ENCODE measurements around the gene PPFIA4. TPM values are rescaled to one million over a fixed set of nuclear protein-coding genes. Genes with fewer than 3 reads are reported as not detected.

The PPFIA4 gene
- total RNA-seq, 1 experiment from 2014 or later: 2.4 TPM

DNA sequence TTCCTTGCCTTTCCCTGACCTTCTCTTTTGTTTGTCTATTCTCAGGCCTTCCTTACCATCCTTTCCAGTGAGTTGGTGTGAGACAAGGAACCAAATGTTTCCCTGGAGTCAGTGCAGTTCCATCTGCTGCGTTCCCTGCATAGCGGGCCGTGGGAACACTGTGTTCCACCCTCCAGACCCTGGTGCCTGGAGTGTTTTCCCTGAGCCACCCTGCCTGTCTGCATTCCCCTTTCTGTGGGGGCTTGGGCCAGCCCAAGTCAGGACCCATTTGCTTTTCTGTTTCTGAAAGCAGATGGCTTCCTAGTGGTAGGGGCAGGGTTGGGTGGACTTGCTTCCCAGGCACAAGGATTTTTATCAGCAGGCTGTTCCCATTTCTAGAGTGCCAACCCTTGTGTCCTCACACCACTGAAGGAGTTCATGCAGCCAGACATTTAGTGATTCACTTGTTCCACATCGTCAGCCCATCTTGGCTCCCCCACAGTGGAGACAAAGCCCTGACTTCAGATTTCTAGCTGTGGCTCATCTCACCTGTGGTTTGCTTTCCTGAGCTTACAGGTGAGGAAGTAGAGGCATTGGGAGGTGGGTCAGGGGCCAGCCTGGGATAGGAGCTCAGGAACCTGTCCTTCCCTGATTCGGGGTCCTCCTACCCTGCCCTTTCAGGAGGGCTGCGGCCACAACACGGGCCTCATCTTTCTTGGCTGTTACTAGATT, 73.7 kb downstream of the PPFIA4 start:
- no peak for DNase-seq (ENCODE audit: low read depth)

DNA sequence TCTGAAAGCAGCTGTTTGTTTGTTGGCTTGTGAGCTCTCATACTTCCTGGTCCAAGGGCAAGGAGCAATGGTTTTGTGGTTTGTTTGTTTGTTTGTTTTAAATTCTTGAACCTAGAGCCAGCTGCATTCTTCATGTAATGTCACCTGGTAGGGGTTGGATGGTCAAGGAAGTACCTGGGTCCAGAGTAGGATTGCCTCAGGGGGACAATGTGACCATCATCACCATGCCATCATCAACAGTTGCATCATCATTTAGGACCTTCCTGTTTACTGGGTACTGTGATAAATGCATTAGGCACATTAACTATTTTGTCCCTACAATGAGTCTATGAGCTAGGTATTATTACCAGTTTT, 74.2 kb downstream of the PPFIA4 start:
- no peak for DNase-seq (ENCODE audit: low read depth)

DNA sequence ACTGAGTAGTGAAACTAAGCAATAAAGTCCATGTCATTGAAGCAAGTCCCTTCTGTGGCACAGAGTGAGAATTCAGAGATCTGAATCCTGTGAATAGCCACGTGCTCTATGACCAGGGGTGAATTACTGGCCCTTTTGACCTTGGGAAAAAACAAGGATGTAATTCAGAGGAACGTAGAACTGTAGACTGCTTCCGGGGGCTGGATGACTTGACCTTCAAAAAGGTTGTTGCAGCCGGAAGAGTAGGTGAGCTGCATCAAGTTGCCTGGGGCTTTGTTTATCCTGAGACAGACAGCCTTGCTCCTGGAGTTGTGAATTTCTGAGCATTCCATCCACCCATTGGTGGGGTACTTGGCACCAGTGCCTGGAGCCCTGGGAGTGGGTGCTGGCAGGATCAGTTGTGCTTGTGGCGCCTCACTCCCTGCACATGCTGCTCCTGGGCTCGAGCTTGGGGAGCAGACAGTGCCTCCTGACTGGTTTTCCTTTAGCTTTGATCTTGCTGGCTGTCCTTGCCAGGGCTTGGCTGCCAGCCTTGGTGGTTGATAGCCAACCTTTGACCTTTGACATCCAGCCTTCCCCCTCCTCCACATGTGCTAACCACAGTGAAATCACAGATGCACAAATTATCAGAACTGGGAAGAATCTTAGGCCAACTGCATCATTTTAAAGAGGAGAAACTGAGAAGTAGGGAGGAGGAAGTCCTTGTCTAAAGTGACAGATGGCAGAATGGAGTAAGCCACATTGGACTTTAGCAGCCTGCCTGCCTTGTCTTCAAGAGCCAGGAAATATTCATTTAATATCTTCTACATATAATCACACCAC, 75.7 kb downstream of the PPFIA4 start:
- DNase-seq (ENCODE audit: low read depth): no peak

DNA sequence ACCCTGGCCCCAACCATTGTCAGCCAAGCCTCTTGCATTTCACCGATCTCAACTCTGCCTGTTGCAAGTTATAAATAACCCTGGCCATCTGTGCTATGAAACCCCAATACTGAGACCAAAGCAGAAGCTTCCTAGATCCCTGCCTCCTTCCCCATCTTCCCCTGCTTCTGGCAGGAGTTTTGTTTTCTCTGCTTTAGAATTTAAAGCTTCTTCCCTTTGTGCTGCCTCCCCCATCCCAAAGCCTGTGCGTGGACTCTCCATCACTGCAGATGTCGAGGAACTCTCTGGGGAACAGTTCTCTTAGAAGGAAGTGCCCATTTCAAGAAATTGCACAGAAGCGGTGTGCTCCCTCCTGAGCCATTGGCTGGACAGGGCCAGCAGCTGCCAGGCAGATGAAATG, 76.9 kb downstream of the PPFIA4 start:
- no peak for DNase-seq (ENCODE audit: low read depth)

DNA sequence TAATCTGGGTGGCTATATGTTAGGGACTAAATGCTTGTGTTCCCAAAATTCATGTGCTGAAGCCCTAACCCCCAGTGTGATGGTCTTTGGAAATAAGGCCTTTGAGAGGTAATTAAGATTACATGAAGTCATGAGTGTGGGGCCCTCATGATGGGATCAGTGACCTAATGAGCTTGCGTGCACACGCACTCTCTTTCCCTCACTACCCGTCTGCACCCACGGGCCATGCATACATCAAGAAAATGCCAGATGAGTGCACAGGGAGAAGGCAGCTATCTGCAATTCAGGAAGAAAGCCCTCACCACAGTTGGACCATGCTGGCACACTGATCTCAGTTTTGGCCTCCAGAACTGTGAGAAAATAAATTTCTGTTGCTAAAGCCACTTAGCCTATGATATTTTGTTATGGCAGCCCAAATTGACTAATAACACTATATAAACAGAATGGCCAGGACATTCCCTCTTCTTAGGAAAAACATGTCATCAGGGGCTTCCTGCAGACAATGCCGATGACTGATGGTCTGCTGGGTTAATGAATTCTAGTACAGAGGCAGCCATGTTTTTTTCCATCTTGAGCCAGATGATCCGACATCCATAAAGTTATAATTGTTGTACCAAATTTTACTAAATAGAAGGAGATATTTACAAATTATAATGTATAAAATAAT, 77.7 kb downstream of the PPFIA4 start:
- no peak for DNase-seq (ENCODE audit: low read depth)

DNA sequence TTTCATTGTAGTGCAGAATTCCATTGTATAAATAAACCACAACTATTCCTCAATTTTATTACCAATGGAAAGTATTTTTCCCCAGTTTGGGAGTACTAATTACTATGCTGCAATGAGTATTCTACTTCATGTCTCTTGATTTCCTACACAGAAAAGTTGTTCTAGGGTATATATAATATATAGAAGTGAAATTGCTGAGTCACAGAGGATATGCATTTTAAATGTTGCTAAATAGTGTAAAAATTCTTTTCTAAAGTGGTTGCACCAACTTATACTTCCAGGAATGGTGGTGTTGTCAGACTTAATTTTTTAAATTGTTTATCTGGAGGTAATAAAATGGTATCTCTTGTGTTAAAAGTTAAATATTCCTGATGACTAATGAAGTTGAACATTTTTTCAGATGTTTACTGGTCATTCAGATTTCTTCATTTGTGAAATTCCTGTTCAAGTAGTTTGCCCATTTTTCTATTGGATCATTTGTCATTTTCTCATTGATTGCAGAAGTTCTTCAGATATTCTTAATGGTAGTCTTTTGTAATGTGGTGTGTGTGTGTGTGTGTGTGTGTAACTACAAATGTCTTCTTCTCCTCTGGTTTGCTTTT, 78.6 kb downstream of the PPFIA4 start:
- no peak for DNase-seq (ENCODE audit: low read depth)

DNA sequence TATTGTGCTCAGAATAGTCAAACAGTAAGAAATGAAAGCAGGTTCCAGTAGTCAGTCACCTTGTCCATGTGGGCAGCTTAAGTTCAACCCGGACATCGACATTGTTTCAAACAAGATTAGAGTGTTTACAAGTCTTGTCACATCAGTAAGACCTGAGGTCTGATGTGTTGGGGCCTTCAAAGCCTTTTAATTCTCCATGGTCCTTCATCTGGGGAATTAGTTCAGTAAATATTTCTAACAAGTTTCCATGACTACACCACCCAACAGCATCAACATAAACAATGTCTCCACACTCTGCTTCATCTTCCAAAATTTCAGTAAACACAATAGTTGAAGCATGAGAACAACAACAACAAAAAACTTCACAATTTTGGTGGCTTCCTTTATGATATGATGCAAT, 86.2 kb downstream of the PPFIA4 start:
- no peak for DNase-seq (ENCODE audit: low read depth)

DNA sequence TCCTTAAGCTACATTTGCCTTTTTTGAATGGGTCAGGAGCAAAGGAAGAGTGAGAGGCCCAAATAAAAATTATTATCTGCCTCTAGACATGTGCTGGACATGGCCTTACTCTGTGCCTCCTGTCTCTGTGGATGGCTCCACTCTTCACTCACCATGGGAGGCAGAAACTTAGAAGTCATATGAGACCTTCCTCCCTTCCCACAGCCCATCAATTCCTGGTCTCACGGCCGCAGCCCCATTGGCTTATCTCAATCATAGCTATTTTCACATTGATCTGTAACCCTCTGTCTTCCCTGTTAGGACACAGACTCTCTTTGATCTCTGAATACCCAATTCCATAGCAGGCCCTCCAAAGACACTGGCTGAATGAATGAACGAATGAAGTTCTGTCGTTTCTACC, 87.0 kb downstream of the PPFIA4 start:
- no peak for DNase-seq (ENCODE audit: low read depth)

DNA sequence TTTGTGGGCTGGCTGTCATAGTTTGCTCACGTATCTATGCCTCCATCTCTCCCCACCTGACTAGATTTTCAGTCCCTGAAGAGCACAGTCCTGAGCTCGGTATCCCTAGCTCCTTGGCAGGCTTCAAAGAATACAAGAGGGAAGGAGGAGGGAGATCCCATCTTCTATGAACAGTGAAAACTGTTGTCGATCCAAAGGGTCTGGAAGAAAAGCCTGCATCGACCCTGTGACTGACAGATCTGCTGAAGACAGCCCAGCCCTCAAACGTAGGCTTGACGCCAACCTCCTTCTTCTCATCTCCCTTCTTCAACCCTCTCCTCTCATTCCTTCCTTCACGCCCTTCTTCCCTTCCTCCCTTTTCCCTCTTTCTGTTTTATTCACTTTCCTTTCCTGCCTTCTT, 87.9 kb downstream of the PPFIA4 start:
- DNase-seq (ENCODE audit: low read depth): no peak

DNA sequence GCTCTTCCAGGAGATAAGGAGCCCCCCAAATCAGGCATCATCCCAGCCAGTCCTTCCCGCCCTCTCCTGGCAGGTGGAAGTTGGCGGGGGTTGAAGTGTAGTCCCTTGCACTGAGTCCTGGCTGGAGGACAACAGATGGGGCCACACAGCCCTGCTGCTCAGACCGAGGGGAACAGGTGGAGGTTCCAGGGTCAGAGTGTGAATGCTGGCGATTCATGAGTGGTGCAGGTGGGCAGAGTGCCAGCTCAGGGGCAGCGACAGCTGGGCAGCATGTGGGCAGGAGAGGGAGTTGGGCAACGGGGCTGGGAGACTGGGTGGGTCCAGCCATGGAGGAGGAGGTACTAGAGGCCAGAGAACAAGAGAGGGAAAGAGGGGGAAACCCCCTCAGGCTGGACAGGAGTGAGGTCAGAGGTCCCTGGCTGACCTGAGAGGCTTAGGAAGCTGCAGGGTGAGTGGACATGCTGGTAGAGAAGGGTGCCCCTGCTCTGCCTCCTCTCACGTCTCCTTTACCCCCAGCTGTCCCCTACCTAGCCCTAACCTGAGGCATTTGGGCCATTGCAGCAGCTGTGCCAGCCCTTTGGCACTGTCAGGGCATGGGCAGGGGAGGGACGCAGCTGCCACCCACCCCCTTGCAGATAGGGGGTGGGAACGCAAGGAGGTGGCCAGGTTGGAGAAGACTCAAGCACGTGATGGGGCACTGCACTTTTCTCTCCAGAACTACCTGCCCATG, 90.0 kb downstream of the PPFIA4 start:
- no peak for DNase-seq (ENCODE audit: low read depth)

DNA sequence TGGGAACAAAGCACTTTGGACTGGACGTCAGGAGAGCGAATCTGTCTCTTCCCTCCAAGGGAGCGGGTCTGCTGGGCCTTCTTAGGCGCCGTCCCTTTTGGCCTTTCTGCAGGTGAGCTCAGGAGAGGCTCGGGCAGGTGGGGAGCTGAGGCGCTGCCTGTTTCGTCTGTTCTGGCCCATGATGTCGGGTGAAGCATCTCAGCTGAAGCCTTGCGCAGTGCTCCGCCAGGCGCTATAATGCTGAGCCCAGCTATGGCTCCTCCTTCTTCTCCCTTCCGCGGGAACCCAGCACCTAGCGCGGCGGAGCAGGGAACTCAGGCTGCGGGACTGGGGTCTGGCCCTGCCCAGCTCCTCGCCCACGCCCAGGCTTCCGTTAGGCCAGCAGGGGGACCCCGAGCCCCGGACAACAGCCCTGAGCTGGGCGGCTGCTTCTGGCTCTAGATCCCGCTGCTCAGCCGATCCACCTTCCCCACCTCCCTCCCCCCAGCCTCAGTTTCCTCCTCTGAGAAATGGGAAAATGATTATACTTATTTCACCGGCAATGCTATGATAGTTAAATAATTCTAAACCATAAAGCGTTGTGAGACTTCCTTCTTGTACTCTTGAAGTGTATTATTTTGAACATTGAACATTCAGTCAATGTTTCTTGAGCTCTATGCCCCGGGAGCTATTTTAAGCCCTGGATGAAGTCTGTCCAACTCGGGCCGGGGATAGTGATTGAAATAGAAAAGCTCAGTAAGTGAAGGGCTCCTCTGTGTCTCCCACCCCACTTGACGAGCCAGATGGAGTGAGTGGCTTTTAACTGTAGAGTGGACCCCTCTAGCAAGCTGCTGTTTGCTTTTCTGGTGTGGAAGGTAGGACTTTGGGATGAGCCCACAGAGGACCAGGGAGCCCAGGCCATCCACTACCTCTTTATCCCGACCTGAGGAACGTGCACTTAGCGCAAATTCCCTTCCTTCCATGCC, 91.6 kb downstream of the PPFIA4 start:
- peak; percentile 57 for DNase-seq (ENCODE audit: low read depth)

DNA sequence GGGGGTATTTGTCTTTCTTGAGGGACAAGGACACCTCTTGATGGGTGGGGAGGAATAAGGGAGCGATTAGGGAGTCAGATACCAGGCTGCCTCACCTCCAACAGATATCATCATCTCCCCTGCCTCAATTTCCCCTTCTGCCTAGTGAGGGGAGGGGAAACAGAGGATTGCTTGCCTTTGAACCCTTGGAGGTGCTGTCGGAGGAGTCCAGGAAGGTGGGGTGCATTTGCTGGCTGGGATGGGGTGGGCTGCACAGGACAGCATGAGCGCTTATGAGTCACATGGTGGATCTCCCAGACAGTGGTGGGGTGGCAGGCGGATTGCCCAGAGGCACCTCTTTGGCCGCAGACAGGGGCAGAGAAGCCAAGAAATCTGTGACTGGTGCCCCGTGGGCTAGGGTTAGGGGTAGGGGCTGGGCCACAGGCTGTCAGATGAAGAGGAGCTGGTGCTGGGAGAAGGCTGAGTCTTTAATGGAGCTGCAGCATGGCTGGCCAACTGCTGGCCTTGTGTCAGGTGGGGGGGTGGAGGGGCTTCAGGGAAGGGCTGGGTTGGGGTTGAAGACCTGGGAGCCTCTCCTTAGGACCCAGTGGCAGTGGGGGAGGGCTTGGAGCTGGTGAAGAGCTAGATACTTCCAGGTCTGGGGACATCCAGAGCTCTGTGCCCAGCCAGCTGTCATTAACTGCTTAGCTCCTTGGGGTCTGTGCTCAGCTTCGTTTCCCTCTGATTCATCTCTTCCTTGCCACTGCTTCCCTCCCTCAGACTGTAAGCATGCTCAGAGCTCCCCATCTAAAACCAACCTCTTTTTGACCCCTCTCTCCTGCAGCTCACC, 94.2 kb downstream of the PPFIA4 start:
- peak; percentile 48 for DNase-seq (ENCODE audit: low read depth)

DNA sequence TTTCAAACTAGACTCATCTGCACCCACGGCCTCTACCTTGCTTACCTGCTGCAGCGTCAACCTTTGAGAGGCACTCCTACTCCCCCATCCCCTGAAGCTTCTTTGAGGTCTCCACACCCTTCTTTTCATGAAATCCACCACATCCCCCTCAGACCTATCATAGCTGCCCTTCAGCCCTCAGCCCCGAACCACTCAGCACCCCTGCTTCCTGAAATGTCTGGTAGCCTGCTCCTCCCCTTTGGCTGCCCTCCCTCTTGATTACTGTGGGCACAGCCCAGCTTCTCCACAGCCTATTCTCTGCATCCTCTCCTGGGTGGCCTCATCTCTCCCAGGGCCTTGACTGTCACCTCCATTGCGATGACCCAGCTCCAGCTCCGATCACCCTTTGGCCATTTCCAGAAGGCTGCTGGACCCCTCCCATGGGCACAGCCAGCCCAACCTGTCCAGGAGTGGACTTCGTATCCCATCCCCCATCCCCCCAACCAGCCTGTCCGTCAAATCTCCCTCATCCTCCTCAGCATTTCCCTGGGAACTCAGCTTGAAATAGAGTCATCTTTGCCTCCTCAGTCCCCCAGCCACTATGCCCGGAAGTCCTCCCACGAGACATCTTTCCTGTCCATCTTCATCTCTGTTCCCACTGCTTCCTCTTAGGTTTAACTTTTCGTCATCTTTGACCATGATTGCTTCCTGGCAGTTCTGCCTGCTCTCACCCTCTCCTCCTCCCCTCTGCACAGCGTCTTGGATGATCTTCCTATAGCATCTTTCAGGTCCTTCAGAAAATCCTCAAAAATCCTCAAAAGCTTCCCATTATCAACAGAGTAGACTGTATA, 95.1 kb downstream of the PPFIA4 start:
- no peak for DNase-seq (ENCODE audit: low read depth)

DNA sequence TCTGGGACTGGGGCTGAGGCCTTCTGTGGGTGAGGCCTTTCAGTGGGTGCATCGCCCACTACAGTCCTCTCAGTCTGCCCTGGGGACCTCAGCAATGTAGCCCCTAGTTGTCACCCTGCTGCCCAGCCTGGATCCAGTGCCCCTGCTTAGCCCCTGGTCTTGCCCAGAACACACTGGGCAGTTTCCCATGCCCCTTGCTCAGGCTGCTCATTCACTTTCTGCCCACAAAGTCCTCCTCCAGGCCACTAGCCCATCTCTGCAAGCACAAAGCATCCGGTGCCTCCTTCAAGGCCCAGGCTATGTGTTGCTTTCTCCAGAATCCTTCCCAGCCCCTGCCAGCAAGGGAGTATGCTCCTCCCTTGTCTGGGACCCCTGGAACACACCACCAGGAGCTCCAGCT, 95.9 kb downstream of the PPFIA4 start:
- DNase-seq (ENCODE audit: low read depth): no peak

DNA sequence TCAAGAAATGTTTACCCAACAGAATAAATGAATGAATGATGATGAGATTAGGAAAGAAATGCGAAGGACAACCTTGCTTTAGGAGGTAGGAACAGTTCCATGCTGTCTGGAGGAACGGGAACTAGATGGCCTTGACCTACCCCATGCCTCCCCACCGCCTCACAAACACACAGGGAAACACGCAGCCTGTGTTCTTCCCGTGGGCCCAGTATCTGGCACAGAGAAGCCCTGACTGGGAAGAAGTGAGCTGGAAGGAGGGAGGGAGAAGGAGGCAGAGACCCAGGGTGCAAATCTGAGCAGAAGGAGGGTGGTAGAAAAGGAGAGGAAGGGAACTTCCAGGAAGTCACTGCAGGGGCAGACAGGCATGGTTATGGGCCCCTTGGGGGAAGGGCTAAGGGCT, 97.7 kb downstream of the PPFIA4 start:
- no peak for DNase-seq (ENCODE audit: low read depth)

DNA sequence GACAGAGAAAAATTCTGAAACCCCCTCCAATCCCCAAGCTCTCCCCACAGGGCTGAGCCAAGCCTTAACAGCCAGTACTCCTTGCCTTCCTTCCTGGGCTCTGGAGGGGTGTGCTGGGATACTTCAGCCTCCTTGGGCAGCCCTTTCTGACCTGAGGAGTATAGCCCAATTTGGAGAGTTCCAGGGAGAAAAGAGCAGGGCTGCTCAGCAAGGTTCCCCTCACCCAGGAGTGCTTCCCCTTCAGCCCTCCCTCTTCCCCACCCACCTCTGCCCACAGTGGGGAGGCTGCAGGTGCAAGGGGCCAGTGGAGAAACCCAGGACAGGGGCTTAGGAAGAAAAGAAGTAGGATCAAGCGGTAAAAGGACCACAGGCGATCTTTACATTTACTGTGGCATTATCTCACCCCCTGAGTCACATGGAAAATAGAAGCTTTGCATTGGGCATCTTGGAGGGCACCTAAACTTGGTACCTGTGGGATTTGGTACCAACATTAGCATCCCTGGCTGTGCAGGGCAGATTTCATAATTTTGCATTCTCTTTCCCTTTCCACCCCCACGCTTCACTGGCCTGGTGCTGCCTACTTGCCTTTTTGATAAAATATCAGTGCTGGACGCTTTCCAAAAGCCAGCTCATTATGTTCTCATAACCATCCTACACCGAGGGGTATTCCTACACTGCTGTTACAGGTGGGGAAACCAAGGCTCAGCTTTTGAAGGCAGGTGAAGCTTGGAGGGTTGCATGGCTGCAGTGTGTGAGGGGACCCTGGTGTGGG, 98.4 kb downstream of the PPFIA4 start:
- DNase-seq (ENCODE audit: low read depth): peak; percentile 52

DNA sequence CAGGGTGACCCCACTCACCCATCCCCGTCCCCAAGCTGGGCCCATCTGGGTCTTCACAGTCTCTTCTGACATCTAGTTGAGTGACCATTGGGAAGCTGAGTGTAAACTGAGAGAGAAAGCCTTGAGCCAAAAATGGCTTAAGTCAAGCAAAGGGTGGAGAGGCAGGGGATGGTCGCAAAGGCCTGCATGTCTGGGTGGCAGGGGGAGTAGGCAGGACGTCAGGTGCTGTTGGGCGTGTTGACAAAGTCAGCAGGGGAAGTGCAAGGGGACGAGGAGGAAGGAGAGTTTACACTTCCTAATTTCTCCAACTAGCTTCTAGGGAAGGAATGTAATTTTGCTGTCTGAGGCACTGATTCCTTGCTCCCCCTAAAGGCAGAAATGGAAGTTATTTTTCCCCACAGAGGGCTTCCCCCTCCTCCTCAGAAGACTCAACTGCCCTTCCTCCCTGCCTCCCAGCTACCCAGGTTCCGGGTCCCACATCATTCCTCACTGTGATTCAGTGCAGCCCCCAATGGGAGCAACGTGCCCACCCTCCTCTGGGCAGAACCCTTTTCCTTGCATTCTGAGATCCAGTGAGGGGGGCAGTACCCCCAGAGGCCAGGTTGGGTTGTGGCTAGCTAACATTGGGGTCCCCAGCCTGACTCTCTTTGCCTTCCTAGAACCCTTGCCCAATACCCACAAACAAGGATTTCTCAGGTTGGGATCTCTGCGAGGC, 100.0 kb downstream of the PPFIA4 start:
- peak; percentile 38 for DNase-seq (ENCODE audit: low read depth)

All from RPMI7951 (cell line).